Gastrocnemius medialis (tissue), 4 donors: ENCODE data around the gene NPB.

Experiments used
- CTCF ChIP-seq, 5 experiments: fragments of 450-650 bp in 3 of 5; fragments of 200-600 bp in 2 of 5; sonication (generic) in 2 of 5; IDR thresholded peaks in 4 of 5; conservative IDR thresholded peaks in 1 of 5; 1 replicate in 4 of 5; 2 replicates in 1 of 5; pipeline ENCODE4 v1.5.1; 2016 to 2019; ENCODE audit warnings: antibody characterized with exemption in 5 of 5, mild to moderate bottlenecking in 3 of 5, moderate library complexity in 3 of 5
- POLR2A ChIP-seq, 2 donors: fragments of 450-650 bp; IDR thresholded peaks; one replicate each; pipeline ENCODE4 v1.6.1; 2017; ENCODE audit warnings: antibody characterized with exemption in 2 of 2, mild to moderate bottlenecking in 2 of 2, moderate library complexity in 2 of 2

- TF ChIP-seq CTCF (IDR thresholded peaks at IDR 0.05 in 4 of 5, conservative IDR thresholded peaks at IDR 0.05 in 1 of 5) (no peak), POLR2A (IDR thresholded peaks at IDR 0.05) (peak; percentile 96 to 99)
These were observed 41.9 kb upstream of the NPB start, which contains the start of gene P4HB for GRCh38 chr17:81859906-81860755.
